ENCODE measurements around the gene PARP2. TPM values are rescaled to one million over a fixed set of nuclear protein-coding genes. Genes with fewer than 3 reads are reported as not detected.
"Not testable (repeated sequence)": the region's sequence is repeated elsewhere in the genome, so short reads cannot be mapped to it uniquely, and the experiment has no call there.

PARP2 gene, protein sequence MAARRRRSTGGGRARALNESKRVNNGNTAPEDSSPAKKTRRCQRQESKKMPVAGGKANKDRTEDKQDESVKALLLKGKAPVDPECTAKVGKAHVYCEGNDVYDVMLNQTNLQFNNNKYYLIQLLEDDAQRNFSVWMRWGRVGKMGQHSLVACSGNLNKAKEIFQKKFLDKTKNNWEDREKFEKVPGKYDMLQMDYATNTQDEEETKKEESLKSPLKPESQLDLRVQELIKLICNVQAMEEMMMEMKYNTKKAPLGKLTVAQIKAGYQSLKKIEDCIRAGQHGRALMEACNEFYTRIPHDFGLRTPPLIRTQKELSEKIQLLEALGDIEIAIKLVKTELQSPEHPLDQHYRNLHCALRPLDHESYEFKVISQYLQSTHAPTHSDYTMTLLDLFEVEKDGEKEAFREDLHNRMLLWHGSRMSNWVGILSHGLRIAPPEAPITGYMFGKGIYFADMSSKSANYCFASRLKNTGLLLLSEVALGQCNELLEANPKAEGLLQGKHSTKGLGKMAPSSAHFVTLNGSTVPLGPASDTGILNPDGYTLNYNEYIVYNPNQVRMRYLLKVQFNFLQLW
- 9.0 and 14.1 TPM in 2 replicates for total RNA-seq

DNA sequence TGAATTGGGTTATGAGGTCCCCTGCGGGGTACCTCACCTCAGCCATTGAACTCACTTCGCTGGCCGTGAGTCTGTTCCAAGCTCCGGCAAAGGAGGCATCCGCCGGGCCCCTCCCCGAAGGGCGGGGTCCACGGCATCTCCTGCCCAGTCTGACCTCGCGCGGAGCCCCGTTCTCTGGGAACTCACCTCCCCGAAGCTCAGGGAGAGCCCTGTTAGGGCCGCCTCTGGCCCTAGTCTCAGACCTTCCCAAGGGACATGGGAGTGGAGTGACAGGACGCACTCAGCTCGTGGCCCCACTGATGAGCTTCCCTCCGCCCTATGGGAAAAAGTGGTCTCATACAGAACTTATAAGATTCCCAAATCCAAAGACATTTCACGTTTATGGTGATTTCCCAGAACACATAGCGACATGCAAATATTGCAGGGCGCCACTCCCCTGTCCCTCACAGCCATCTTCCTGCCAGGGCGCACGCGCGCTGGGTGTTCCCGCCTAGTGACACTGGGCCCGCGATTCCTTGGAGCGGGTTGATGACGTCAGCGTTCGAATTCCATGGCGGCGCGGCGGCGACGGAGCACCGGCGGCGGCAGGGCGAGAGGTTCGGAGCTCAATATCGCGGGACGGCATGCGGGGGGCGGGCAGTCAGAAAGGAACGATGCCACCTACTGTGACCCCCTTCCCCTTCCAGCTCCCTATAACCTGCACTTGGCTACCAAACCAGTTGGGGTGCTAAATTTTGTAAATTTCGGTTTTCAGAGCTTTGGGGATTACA lies at the start of gene PARP2:
Gene PARP2 (plus strand): TSS at position 544 of the 770 bp plus-strand sequence. CDS start 7 bp downstream, at position 551.
- DNase-seq (ENCODE audit: low read depth, low spot score), result peak; percentile 98

GRCh38 chr14:20294636-20295035 lies 48.8 kb upstream of the PARP2 start:
- DNase-seq (ENCODE audit: low read depth, low spot score), result no peak

DNA sequence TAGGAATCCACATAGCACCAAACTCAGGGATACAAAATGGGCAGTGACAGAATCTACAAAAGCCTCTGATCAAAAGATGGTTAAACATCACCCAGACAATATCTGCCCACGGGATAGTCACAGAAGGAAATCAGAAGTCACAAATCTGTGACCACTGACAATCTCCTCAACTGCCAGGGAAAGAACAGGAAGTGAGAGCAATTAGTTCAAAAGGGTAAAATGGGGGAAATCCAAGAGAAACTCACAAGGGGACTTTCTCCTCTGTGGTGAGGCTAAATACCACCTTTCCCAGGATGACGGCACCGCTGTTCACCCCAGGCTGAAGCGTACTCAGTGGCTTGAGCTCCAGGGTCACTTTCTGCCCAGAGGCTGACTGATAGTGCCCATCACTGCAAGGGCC lies 48.4 kb upstream of the PARP2 start:
- no peak for DNase-seq (ENCODE audit: low read depth, low spot score)

- no peak for DNase-seq (ENCODE audit: low read depth, low spot score)
Observed at GRCh38 chr14:20302042-20302755, 41.2 kb upstream of the PARP2 start.

DNA sequence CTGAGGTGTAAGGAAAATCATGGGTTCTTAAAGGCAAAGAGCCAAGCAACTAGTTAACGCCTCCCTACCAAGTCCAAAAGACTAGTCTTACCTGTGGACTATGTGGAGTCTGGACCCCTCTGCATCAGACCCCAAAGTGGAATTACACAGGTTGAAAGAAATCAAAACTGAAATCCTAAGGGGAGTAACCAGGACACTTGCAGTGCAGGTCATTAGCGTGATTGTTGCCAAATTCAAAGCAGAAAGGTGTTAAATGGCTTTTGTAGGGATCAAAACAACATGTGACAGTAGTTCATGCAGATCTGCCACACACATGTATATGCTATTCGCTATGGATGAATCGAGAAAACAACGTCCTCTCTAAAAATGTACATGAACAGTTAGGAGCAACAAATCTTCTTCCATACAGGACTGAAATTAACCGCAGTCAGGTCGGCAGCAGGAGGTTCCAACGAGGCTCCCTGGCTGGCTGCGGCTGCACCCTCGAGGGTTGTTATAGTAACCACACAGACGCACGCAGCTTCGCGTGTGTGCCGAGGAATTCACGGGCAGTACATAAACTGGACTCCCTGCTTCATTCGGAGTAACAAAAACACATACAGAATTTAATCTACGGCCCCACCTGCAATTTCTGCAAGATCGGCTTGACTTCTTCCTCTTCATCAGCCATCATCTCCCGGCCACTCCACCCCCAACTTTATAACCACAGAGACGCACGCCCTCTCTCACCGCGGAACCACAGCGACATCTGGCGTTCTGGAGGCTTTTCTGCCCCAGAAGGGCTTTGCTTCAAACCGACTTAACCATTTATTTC lies 38.0 kb upstream of the PARP2 start, which contains the start of gene TTC5:
Gene TTC5 (minus strand): TSS at position 687 of the 814 bp plus-strand sequence. CDS start 14 bp downstream, at position 673.
- peak; percentile 69 for DNase-seq (ENCODE audit: low read depth, low spot score)

DNA sequence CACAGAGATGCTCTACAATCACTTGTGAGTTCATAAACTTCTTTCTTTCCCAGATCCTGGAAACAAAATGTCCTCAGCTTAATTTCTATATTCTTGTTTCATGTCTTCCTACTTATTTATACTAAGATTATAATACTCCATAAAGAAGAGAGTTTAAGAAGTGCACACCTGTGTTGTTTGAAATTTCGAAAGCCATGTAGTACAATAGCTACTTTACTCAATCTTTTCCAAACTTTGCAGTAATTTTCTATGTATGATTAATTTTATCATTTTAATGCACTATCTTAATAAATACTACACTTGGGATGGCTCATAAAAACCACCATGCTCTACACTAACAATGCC lies 37.4 kb upstream of the PARP2 start:
- DNase-seq (ENCODE audit: low read depth, low spot score), result no peak

- no peak for DNase-seq (ENCODE audit: low read depth, low spot score)
Observed at GRCh38 chr14:20314026-20314425, 29.4 kb upstream of the PARP2 start.

GRCh38 chr14:20317720-20318119 lies 25.7 kb upstream of the PARP2 start:
- no peak for DNase-seq (ENCODE audit: low read depth, low spot score)

DNA sequence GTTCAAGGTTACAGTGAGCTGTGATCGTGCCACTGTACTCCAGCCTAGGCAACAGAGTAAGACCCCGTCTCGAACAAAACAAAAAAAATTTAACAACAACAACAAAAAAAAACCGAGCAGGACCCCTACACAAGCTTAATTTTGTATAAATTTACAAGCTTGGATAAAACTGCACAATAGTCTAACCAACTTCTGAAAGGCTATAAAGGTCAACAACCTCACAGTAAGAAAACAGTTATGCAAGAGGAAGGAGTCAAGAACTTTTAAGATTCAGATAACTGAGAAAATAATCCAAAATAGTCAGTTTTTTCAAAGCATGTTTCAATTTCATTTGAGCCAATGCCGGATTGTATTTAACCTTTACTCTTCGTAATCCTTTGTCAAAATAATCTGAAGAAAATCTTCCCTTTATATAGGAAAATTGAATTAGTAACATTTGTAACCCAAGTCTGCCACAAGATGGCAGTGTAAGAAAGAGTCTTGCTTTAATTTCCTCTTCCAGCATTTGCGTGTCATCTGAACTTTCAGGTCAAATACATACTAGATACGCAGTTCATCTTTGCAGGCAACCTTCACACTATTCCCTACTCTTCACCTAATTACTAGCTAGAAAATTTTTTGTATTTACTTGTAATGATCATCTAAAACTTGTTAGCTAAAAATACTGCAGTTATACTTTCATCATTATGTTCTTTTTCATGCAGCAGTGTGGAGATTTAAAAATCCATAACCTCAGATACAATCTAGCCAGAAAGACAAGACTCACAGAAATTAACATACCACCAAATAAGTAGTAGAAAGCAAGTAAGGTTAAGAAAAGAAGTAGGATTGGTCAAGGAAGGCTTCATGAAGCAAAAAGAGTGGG lies 16.2 kb upstream of the PARP2 start:
- no peak for DNase-seq (ENCODE audit: low read depth, low spot score)

DNA sequence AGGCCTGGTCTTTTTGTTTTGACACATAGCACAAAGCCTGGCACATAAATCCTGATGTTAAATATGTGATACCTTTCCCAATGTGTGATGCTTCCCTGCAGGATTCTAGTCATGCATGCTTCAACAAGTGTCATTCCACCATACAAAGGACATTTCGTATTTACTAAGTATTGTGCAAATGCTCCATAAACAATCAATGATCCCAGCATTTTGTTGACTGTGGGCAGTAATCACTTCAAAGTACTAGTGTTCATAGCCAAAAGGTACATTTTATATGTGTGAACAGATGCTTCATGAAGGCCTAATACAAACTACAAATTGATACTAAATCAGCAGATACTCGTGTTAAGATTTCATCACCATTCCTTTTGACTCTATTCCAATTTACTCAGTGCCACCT lies 14.7 kb upstream of the PARP2 start:
- no peak for DNase-seq (ENCODE audit: low read depth, low spot score)

DNA sequence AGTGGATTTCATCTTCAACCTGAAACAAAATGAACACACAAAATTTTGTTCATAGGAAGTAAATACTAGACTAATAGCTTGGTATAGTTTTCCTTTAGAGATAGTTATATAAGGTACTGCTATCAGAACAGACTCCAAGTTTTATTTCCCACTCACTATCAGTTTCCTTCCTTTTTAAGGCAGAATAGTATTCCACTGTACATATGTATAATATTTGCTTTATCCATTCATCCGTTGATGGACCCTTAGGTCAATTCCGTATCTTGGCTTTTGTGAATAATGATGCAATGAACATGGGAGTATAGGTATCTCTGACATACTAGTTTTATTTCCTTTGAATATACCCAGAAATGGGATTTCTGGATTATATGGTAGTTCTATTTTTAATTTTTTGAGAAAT lies 14.1 kb upstream of the PARP2 start:
- DNase-seq (ENCODE audit: low read depth, low spot score), result no peak

DNA sequence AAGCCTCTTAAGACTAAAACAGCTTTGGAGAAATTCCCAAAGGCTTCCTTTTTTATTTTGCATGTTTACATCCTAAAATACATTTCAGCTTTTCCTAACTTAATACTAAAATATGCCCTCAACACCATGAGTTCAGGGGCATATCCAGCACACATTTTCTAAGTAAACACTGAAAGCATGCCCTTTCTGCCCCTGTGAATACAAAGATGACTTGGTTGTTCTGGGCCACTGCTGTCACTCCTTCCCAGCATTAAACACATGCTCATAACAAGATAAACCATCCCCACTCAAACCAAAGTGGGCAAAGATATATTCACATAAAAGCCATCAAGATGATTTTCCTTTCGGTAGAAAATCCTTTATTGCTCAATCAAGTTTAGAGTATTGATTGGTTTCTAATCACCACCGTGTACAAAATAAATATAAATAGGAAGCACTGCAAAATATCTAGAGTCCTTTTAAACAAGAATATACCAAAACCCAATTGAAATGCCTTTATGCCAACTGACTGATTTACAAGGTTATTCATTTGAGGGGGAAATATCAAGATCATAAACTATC lies 12.3 kb upstream of the PARP2 start:
- no peak for DNase-seq (ENCODE audit: low read depth, low spot score)

- DNase-seq (ENCODE audit: low read depth, low spot score), result no peak
Observed at GRCh38 chr14:20332431-20332787, 11.0 kb upstream of the PARP2 start.

- peak; percentile 56 for DNase-seq (ENCODE audit: low read depth, low spot score)
Observed at GRCh38 chr14:20332788-20333493, 10.5 kb upstream of the PARP2 start, which contains the start of gene CCNB1IP1. Gene CCNB1IP1, minus strand, starts transcription at chr14:20333279. Its CDS starts 16,756 bp downstream, at chr14:20316523.

DNA sequence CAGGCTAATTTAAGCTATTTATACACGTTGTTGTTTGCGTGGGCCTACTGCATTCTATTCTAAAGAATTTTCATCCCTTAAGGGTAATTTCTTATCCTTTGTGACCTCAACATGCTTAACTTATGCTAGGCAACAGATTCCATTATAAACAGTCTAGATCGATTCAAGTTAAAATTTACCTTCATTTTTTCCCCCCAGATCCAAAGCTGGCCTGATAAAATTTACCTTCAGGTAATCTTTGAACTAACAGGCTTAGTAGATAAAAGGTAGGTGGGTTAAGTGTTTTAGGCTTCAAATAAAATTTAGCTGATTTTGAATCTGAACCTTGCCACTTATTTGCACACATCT lies 10.0 kb upstream of the PARP2 start:
- no peak for DNase-seq (ENCODE audit: low read depth, low spot score)

- DNase-seq (ENCODE audit: low read depth, low spot score), result no peak
Observed at GRCh38 chr14:20334017-20334416, 9.4 kb upstream of the PARP2 start.

- not testable (repeated sequence) for DNase-seq (ENCODE audit: low read depth, low spot score)
Observed at GRCh38 chr14:20341032-20341431, 2.4 kb upstream of the PARP2 start.

DNA sequence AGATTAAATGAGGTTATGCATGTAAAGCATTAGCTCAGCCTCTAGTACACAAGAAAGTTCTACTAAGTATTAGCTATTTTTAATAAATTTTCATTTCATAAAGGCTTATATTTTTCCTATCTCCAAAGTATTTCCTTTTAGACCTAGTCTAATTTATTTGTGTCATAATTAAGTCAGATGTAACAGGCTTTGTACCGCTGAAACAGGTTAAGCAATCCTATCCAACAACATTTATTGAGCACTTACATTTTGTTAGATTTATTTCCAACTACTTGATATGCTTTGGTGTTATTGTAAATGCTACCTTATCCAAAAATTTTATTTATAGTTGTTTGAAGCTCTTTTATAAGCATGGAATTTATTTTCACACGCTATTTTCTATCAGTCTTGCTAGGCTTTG lies 1.8 kb upstream of the PARP2 start:
- DNase-seq (ENCODE audit: low read depth, low spot score), result no peak

DNA sequence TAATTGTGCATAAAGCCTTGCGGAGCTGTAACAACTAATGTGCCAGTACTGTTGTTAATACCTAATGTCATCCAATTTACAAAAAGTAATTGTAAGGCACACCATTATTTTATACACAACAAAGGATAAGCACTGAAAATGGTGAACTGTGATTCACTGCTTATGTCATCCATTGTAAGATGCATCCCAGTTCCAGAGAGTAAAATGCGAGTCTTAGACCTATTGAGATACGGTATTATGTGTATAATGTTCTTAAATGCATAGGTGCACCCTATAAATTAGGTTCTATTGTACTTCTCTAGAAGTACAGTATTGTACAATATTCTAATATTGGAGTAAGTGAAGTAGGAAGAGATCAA lies 406 bp downstream of the PARP2 start:
- DNase-seq (ENCODE audit: low read depth, low spot score), result no peak

Data from pulmonary artery endothelial cell (primary cell).